Gastrocnemius medialis (tissue), 4 donors: ENCODE data around the gene CCDC102B. TPM values are rescaled to one million over a fixed set of nuclear protein-coding genes. Genes with fewer than 3 reads are reported as not detected.
A peak's percentile ranks its signal among the peaks of the same experiment; 100 is the strongest.
"Not testable (repeated sequence)": the region's sequence is repeated elsewhere in the genome, so short reads cannot be mapped to it uniquely, and the experiment has no call there.

ENCODE experiments used
- ATAC-seq, 2 donors: fragments of 150-250 bp; one replicate each; pipeline ENCODE4 v1.9.1; 2016
- DNase-seq, 2 donors: peaks; one replicate each; pipeline ENCODE4 v3.0.0-alpha.2; 2019
- H3K27ac ChIP-seq, 4 donors: fragments of 200-600 bp; sonication (generic); 1 replicate in 1 of 4; 2 replicates in 3 of 4; pipeline ENCODE4 v1.5.1; 2016 to 2018; ENCODE audit warnings: mild to moderate bottlenecking in 2 of 4, moderate library complexity in 1 of 4
- H3K27me3 ChIP-seq, 3 donors: fragments of 200-600 bp; sonication (generic) in 2 of 3; 1 replicate in 1 of 3; 2 replicates in 2 of 3; pipeline versions ENCODE4 v1.5.1 to v1.6.0; 2016 to 2019; ENCODE audit warnings: mild to moderate bottlenecking in 1 of 3, moderate library complexity in 1 of 3
- H3K36me3 ChIP-seq, 2 donors: fragments of 200-600 bp; sonication (generic) in 1 of 2; one replicate each; pipeline ENCODE4 v1.5.1; 2017 to 2018
- H3K4me1 ChIP-seq, 2 donors: fragments of 200-600 bp; sonication (generic) in 1 of 2; one replicate each; pipeline ENCODE4 v1.5.1; 2016 to 2017; ENCODE audit warnings: mild to moderate bottlenecking in 2 of 2
- H3K4me3 ChIP-seq, 4 donors: fragments of 200-600 bp; sonication (generic) in 3 of 4; 1 replicate in 1 of 4; 2 replicates in 3 of 4; pipeline ENCODE4 v1.5.1; 2016 to 2019; ENCODE audit warnings: mild to moderate bottlenecking in 2 of 4
- H3K9me3 ChIP-seq, 3 donors: fragments of 200-600 bp; sonication (generic) in 2 of 3; 1 replicate in 1 of 3; 2 replicates in 2 of 3; pipeline ENCODE4 v1.5.1; 2016 to 2019
- POLR2A ChIP-seq, 2 donors: fragments of 450-650 bp; IDR thresholded peaks; one replicate each; pipeline ENCODE4 v1.6.1; 2017; ENCODE audit warnings: antibody characterized with exemption in 2 of 2, mild to moderate bottlenecking in 2 of 2, moderate library complexity in 2 of 2
- in situ Hi-C, 4 donors: fragments of 200-750 bp; cut with MboI; loops; one replicate each; pipeline versions ENCODE4 v1.15.0 to v1.8.0; 2017; ENCODE audit warnings: low sequenced_read_pairs in 4 of 4
- intact Hi-C: fragments of 100-400 bp; cut with DNase I; formaldehyde crosslinking; loops from one replicate; pipeline ENCODE4 v1.15.1; 2023; ENCODE audit warnings: low total_unique reads
- total RNA-seq, 4 donors: library from RNA; depleted of rRNA; stranded (reverse); fragments of >200 nt; gene quantifications; one replicate each; pipeline versions ENCODE4 v1.1.0 to v1.2.3, GENCODE V29; 2016
- TF ChIP-seq, protein P1 (sequence below), 5 experiments: fragments of 450-650 bp in 3 of 5; fragments of 200-600 bp in 2 of 5; sonication (generic) in 2 of 5; IDR thresholded peaks in 4 of 5; conservative IDR thresholded peaks in 1 of 5; 1 replicate in 4 of 5; 2 replicates in 1 of 5; pipeline ENCODE4 v1.5.1; 2016 to 2019; ENCODE audit warnings: antibody characterized with exemption in 5 of 5, mild to moderate bottlenecking in 3 of 5, moderate library complexity in 3 of 5

Gene CCDC102B
- total RNA-seq, 4 donors from 2014 or later = 0.93 to 3.3 (median 1.3) TPM

DNA sequence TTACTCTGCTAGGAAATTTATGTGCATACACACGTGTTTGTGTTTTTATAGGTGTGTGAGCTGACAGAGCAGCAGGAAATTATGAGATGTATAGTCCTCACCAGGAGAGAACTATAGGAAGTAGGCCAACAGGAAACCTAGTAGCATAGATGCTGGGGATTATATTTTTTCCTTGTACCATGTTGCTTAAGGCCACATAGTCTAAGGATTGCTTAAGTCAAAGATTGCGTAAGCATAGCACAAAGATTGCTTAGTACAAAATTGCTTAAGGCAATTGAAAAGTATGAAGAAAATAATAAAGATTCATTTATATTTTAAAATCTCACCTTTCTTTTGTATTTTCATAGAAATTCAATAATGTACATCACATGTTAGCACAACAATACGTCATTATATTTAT, 18.7 kb upstream of the CCDC102B start:
- intact Hi-C loops = no loop called here
- in situ Hi-C loops = no loop called here
- TF ChIP-seq, protein P1, sequence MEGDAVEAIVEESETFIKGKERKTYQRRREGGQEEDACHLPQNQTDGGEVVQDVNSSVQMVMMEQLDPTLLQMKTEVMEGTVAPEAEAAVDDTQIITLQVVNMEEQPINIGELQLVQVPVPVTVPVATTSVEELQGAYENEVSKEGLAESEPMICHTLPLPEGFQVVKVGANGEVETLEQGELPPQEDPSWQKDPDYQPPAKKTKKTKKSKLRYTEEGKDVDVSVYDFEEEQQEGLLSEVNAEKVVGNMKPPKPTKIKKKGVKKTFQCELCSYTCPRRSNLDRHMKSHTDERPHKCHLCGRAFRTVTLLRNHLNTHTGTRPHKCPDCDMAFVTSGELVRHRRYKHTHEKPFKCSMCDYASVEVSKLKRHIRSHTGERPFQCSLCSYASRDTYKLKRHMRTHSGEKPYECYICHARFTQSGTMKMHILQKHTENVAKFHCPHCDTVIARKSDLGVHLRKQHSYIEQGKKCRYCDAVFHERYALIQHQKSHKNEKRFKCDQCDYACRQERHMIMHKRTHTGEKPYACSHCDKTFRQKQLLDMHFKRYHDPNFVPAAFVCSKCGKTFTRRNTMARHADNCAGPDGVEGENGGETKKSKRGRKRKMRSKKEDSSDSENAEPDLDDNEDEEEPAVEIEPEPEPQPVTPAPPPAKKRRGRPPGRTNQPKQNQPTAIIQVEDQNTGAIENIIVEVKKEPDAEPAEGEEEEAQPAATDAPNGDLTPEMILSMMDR (IDR thresholded peaks at IDR 0.05 in 4 of 5, conservative IDR thresholded peaks at IDR 0.05 in 1 of 5) = no peak
- no peak for TF ChIP-seq POLR2A (IDR thresholded peaks at IDR 0.05)

DNA sequence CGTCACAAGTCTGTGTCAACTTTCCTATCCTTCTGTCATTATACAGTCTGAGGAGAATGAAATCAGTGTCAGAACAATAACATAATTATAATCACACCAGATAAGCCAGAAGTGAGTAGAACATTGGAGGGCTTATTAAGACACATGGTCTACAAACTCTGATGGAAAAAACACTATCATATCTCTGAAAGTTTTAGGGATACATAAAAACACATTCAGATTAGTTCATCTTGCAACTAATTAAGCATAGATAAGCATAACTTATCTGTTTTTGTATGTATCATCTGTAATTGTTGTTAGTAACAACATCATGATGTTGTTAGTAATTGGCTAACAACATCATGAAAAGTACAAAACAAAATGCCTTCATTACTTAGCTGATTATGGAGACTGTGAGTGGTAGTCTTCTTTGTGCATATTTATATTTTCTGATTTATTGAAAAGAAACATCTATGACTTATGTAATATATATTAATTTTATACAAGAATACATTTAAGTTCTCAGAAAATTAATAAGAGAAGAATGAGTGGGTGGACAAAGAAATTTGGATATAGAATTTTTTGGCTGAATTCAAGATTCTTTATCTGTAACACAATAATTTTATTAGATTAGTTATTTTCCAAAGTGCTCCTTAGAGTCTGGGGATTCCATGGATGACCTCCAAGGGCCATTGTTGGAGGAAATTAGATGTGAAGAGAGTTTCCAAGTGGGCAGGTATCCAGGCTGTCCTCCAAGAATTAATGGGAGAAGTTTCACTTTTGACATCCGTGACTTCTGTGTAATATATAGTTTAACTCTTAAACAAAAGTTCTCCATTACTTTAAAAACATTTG, 16.9 kb upstream of the CCDC102B start:
- H3K4me1 ChIP-seq = no peaks in the 10 kb centered on the region
- DNase-seq = no peak

More for the DNA sequence above, 18.7 kb upstream of the CCDC102B start:
- Histone ChIP-seq H3K27ac (no peak overlapping the region), H3K4me1 (no peaks in the 10 kb centered on the region), H3K27me3 (no peaks in the 10 kb centered on the region), H3K9me3 (no peaks in the 10 kb centered on the region), H3K4me3 (no peak overlapping the region), H3K36me3 (no peaks in the 10 kb centered on the region)
- ATAC-seq (peak in 1 of 2 donors; percentile 33), DNase-seq (no peak)

DNA sequence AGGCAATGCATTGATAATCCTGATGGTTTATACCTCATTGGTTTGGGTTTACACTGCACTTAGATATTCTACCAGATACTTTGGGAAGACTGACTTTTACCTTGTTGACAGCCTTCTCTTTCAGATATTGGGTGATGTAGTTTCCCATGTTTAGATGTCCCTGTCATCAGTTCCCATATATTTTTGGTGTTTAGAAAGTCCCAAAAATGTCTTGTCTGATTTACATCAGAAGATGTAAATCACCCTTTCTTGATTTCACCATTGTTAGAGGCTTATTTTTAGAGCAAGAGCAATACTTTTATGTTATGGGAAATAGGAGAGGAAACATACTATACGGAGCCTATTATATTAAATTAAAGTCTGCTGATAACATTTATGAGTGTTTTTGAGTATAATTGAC, 14.4 kb upstream of the CCDC102B start:
- in situ Hi-C loops (no loop called here), intact Hi-C loops (no loop called here)
- DNase-seq (no peak), ATAC-seq (no peak)
- no peak for TF ChIP-seq POLR2A (IDR thresholded peaks at IDR 0.05)
- TF ChIP-seq, protein P1 (IDR thresholded peaks at IDR 0.05 in 4 of 5, conservative IDR thresholded peaks at IDR 0.05 in 1 of 5) = no peak
- no peaks in the 10 kb centered on the region for H3K27me3 ChIP-seq
- H3K9me3 ChIP-seq = no peaks in the 10 kb centered on the region
- H3K4me1 ChIP-seq = no peaks in the 10 kb centered on the region
- no peak overlapping the region for H3K27ac ChIP-seq
- no peak overlapping the region for H3K4me3 ChIP-seq
- H3K36me3 ChIP-seq = no peaks in the 10 kb centered on the region

More for the DNA sequence above, 16.9 kb upstream of the CCDC102B start:
- Histone ChIP-seq H3K36me3 (no peaks in the 10 kb centered on the region), H3K9me3 (no peaks in the 10 kb centered on the region), H3K4me3 (no peak overlapping the region), H3K27ac (no peak overlapping the region), H3K27me3 (no peaks in the 10 kb centered on the region)
- no peak for ATAC-seq
- in situ Hi-C loops = no loop called here
- intact Hi-C loops = no loop called here
- no peak for TF ChIP-seq POLR2A (IDR thresholded peaks at IDR 0.05)
- TF ChIP-seq, protein P1 (IDR thresholded peaks at IDR 0.05 in 4 of 5, conservative IDR thresholded peaks at IDR 0.05 in 1 of 5) = no peak

DNA sequence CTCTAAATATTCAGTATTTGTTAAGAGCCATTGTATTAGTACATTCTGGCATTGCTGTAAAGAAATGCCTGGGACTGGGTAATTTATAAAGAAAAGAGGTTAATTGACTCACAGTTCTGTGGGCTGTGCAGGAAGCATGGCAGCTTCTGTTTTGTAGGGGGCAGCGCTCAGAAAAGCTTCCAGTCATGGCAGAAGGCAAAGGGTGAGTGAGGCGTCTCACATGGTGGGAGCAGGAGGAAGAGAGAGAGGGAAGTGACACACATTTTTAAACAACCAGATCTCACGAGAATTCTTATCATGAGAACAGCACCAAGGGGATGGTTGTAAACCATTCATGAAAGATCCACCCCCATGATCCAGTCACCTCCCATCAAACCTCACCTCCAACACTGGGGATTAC, 13.8 kb upstream of the CCDC102B start:
- TF ChIP-seq POLR2A (IDR thresholded peaks at IDR 0.05) = no peak
- TF ChIP-seq, protein P1 (IDR thresholded peaks at IDR 0.05 in 4 of 5, conservative IDR thresholded peaks at IDR 0.05 in 1 of 5) = no peak
- no peaks in the 10 kb centered on the region for H3K36me3 ChIP-seq
- in situ Hi-C loops (no loop called here), intact Hi-C loops (no loop called here)
- no peak for DNase-seq
- H3K4me3 ChIP-seq = no peak overlapping the region
- ATAC-seq = no peak
- no peaks in the 10 kb centered on the region for H3K4me1 ChIP-seq
- H3K9me3 ChIP-seq = no peaks in the 10 kb centered on the region
- H3K27me3 ChIP-seq = no peaks in the 10 kb centered on the region
- no peak overlapping the region for H3K27ac ChIP-seq

DNA sequence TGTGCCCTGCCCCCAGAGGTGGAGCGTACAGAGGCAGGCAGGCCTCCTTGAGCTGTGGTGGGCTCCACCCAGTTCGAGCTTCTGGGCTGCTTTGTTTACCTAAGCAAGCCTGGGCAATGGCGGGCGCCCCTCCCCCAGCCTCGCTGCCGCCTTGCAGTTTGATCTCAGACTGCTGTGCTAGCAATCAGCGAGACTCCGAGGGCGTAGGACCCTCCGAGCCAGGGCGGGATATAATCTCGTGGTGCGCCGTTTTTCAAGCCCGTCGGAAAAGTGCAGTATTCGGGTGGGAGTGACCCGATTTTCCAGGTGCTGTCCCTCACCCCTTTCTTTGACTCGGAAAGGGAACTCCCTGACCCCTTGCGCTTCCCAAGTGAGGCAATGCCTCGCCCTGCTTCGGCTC, 7.6 kb upstream of the CCDC102B start:
- H3K36me3 ChIP-seq, H3K9me3 ChIP-seq, ATAC-seq, H3K4me1 ChIP-seq, in situ Hi-C loops, DNase-seq, H3K27ac ChIP-seq, H3K27me3 ChIP-seq, H3K4me3 ChIP-seq, intact Hi-C loops: not testable (repeated sequence)
